Activated T-cell treated with anti-CD3 and anti-CD28 coated beads, Interleukin-2, amount 50 U/mL, for 4 hours (primary cell): ENCODE measurements around the gene KCNJ10. TPM values are rescaled to one million over a fixed set of nuclear protein-coding genes. Genes with fewer than 3 reads are reported as not detected.
"Not testable (repeated sequence)": the region's sequence is repeated elsewhere in the genome, so short reads cannot be mapped to it uniquely, and the experiment has no call there.

ENCODE experiments used
- ATAC-seq, 2 donors: fragments of 200-7000 bp; cut with Tn5 transposase; one replicate each; pipeline ENCODE4 v1.10.0; 2021
- DNase-seq: peaks from one replicate; pipeline ENCODE4 v3.0.0-alpha.2; 2020
- H3K27me3 Mint-ChIP-seq: one replicate; pipeline ENCODE4 v1.8.0; 2021; ENCODE audit warnings: low read depth, mixed read lengths
- H3K36me3 Mint-ChIP-seq: one replicate; pipeline ENCODE4 v1.8.0; 2022; ENCODE audit warnings: mixed read lengths; ENCODE audit not compliant: insufficient read depth
- H3K4me1 Mint-ChIP-seq: one replicate; pipeline ENCODE4 v1.8.0; 2021; ENCODE audit warnings: low read depth, mixed read lengths
- H3K4me3 Mint-ChIP-seq: one replicate; pipeline ENCODE4 v1.8.0; 2021; ENCODE audit warnings: mild to moderate bottlenecking, moderate library complexity, mixed read lengths
- H3K9me3 Mint-ChIP-seq: one replicate; pipeline ENCODE4 v1.8.0; 2021; ENCODE audit warnings: mixed read lengths
- total RNA-seq, 3 donors: library from RNA; stranded (reverse); gene quantifications; one replicate each; pipeline ENCODE4 v1.2.1, GENCODE V29; 2021

Gene KCNJ10
- total RNA-seq, result under 1 TPM in 1 of 3 donors, not detected in 2; 0.32 TPM

- Mint-ChIP-seq H3K36me3 (no peaks in the 10 kb centered on the region), H3K4me3 (peak within 1 kb of the TSS; percentile 84), H3K4me1 (peaks cover 10% of the 10 kb centered on the region), H3K9me3 (no peaks in the 10 kb centered on the region), H3K27me3 (peaks cover 36% of the 10 kb centered on the region)
- no peak for DNase-seq
- peak; percentile 3 for ATAC-seq
These were observed at the start of gene KCNJ10 for GRCh38 chr1:160069460-160070231. Gene KCNJ10, minus strand, starts transcription at chr1:160070160. Its CDS starts 27,628 bp downstream, at chr1:160042532.

GRCh38 chr1:160118928-160119327 lies 49.0 kb upstream of the KCNJ10 start:
- Mint-ChIP-seq H3K4me3 (no peak overlapping the region), H3K9me3 (no peaks in the 10 kb centered on the region), H3K4me1 (no peaks in the 10 kb centered on the region), H3K36me3 (no peaks in the 10 kb centered on the region), H3K27me3 (peaks cover 16% of the 10 kb centered on the region)
- DNase-seq, result no peak
- no peak for ATAC-seq

GRCh38 chr1:160117709-160118183 lies 47.8 kb upstream of the KCNJ10 start:
- peaks cover 18% of the 10 kb centered on the region for H3K27me3 Mint-ChIP-seq
- H3K36me3 Mint-ChIP-seq, result no peaks in the 10 kb centered on the region
- no peak for ATAC-seq
- DNase-seq, result no peak
- no peaks in the 10 kb centered on the region for H3K4me1 Mint-ChIP-seq
- H3K9me3 Mint-ChIP-seq, result no peaks in the 10 kb centered on the region
- no peak overlapping the region for H3K4me3 Mint-ChIP-seq

- DNase-seq, result no peak
- Mint-ChIP-seq H3K27me3 (peaks cover 21% of the 10 kb centered on the region), H3K36me3 (no peaks in the 10 kb centered on the region), H3K9me3 (no peaks in the 10 kb centered on the region), H3K4me1 (no peaks in the 10 kb centered on the region), H3K4me3 (no peak overlapping the region)
- ATAC-seq, result no peak
These were observed 47.3 kb upstream of the KCNJ10 start for GRCh38 chr1:160117300-160117699.

GRCh38 chr1:160116283-160117147 lies 46.6 kb upstream of the KCNJ10 start:
- H3K4me3 Mint-ChIP-seq, result no peak overlapping the region
- H3K9me3 Mint-ChIP-seq, result no peaks in the 10 kb centered on the region
- peaks cover 22% of the 10 kb centered on the region for H3K27me3 Mint-ChIP-seq
- ATAC-seq, result no peak
- no peaks in the 10 kb centered on the region for H3K4me1 Mint-ChIP-seq
- no peaks in the 10 kb centered on the region for H3K36me3 Mint-ChIP-seq
- DNase-seq, result no peak

GRCh38 chr1:160115545-160116282 lies 45.8 kb upstream of the KCNJ10 start, which contains the start of gene ATP1A2:
Gene ATP1A2, plus strand, starts transcription at chr1:160115759. Its CDS starts 103 bp downstream, at chr1:160115862.
- ATAC-seq, result no peak
- H3K36me3 Mint-ChIP-seq, result no peaks in the 10 kb centered on the region
- H3K9me3 Mint-ChIP-seq, result no peaks in the 10 kb centered on the region
- no peaks in the 10 kb centered on the region for H3K4me1 Mint-ChIP-seq
- no peak within 1 kb of the TSS for H3K4me3 Mint-ChIP-seq
- DNase-seq, result no peak
- H3K27me3 Mint-ChIP-seq, result peaks cover 27% of the 10 kb centered on the region

GRCh38 chr1:160114085-160114484 lies 44.1 kb upstream of the KCNJ10 start:
- Mint-ChIP-seq H3K9me3 (no peaks in the 10 kb centered on the region), H3K4me1 (no peaks in the 10 kb centered on the region), H3K4me3 (no peak overlapping the region), H3K36me3 (no peaks in the 10 kb centered on the region), H3K27me3 (peaks cover 31% of the 10 kb centered on the region)
- no peak for ATAC-seq
- no peak for DNase-seq

- Mint-ChIP-seq H3K4me1 (no peaks in the 10 kb centered on the region), H3K9me3 (no peaks in the 10 kb centered on the region), H3K36me3 (no peaks in the 10 kb centered on the region), H3K4me3 (no peak overlapping the region), H3K27me3 (peaks cover 31% of the 10 kb centered on the region)
- DNase-seq (no peak), ATAC-seq (no peak)
These were observed 43.4 kb upstream of the KCNJ10 start for GRCh38 chr1:160113407-160113806.

- no peak overlapping the region for H3K4me3 Mint-ChIP-seq
- H3K9me3 Mint-ChIP-seq, result no peaks in the 10 kb centered on the region
- no peaks in the 10 kb centered on the region for H3K36me3 Mint-ChIP-seq
- peaks cover 31% of the 10 kb centered on the region for H3K27me3 Mint-ChIP-seq
- ATAC-seq (no peak), DNase-seq (no peak)
- H3K4me1 Mint-ChIP-seq, result no peaks in the 10 kb centered on the region
These were observed 42.4 kb upstream of the KCNJ10 start for GRCh38 chr1:160112357-160112756.

GRCh38 chr1:160111462-160111861 lies 41.5 kb upstream of the KCNJ10 start:
- DNase-seq, H3K4me1 Mint-ChIP-seq, H3K36me3 Mint-ChIP-seq, H3K9me3 Mint-ChIP-seq, H3K4me3 Mint-ChIP-seq, ATAC-seq: not testable (repeated sequence)
- H3K27me3 Mint-ChIP-seq, result peaks cover 25% of the 10 kb centered on the region

- DNase-seq (no peak), ATAC-seq (no peak)
- no peak overlapping the region for H3K4me3 Mint-ChIP-seq
- H3K36me3 Mint-ChIP-seq, result no peaks in the 10 kb centered on the region
- peaks cover 16% of the 10 kb centered on the region for H3K27me3 Mint-ChIP-seq
- no peaks in the 10 kb centered on the region for H3K9me3 Mint-ChIP-seq
- no peaks in the 10 kb centered on the region for H3K4me1 Mint-ChIP-seq
These were observed 39.7 kb upstream of the KCNJ10 start for GRCh38 chr1:160109686-160110085.

GRCh38 chr1:160108888-160109662 lies 39.1 kb upstream of the KCNJ10 start:
- no peaks in the 10 kb centered on the region for H3K36me3 Mint-ChIP-seq
- peaks cover 14% of the 10 kb centered on the region for H3K27me3 Mint-ChIP-seq
- peak; percentile 19 for DNase-seq
- no peaks in the 10 kb centered on the region for H3K9me3 Mint-ChIP-seq
- no peaks in the 10 kb centered on the region for H3K4me1 Mint-ChIP-seq
- ATAC-seq, result peak; percentile 58 to 65
- no peak overlapping the region for H3K4me3 Mint-ChIP-seq

GRCh38 chr1:160107512-160107911 lies 37.6 kb upstream of the KCNJ10 start:
- Mint-ChIP-seq H3K4me1 (peaks cover 2% of the 10 kb centered on the region), H3K4me3 (no peak overlapping the region), H3K9me3 (no peaks in the 10 kb centered on the region), H3K36me3 (no peaks in the 10 kb centered on the region), H3K27me3 (peaks cover 11% of the 10 kb centered on the region)
- no peak for ATAC-seq
- no peak for DNase-seq
